SK-N-DZ (cell line): ENCODE data around the gene KDM4C.
A peak's percentile ranks its signal among the peaks of the same experiment; 100 is the strongest.
"Not testable (repeated sequence)": the region's sequence is repeated elsewhere in the genome, so short reads cannot be mapped to it uniquely, and the experiment has no call there.

Experiments
- DNase-seq: peaks from one replicate; pipeline ENCODE4 v3.0.0-alpha.2; 2015; ENCODE audit warnings: low spot score

The KDM4C gene

DNA sequence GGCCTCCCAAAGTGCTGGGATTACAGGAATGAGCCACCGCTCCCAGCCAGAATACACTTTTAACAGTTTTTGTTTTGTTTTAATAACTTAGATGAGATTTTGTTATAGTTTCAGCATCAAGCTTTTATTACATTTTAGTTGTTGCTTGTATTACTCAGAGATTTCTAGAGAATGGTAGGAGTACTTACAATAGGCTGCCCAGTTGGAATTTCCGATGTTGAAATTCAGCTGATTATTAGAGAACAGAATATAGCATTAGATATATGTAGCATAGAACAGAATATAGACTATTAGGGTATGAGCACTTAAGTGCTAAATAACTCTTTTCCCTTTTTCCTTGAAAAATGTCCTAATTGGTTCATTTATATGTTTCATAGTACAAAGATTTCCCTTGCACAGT, 6.2 kb downstream of the KDM4C start:
- DNase-seq = no peak

DNA sequence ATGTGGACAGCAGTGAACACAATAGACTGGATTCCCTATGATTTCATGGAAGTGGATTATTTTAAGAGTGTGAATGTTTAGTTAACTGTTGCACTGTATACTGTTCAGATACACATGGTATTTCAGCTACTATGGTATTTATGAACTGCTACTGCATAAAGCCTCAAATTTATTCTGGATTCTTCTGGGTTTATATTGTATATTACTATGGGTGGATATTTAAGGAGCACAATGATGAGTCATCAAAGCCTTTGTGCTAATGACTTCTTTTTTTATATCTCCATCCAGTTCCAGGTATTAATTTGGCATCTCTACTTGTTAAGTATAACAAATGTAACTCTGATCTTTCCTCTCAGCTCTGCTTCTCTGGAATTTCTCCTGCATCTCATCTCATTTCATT, 6.8 kb downstream of the KDM4C start:
- DNase-seq = no peak

GRCh38 chr9:6764950-6765349, 7.2 kb downstream of the KDM4C start:
- no peak for DNase-seq

DNA sequence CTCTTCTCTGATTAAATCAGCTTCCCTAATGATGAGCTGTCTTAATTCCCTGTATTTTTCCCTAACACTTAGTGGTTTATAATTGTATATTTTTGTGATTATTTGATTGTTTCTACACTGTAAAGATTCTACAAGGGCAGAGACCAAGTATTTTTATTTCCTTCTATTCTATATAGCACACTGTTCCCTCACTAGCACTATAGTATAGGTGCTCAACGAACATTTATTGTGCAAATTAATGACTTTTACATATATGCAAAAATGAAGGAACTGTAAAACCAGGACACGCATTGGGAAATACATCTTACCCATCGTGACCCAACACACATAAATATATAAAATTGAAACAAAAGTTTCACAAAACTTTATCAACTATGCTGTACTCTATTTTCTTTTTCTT, 7.6 kb downstream of the KDM4C start:
- no peak for DNase-seq

DNA sequence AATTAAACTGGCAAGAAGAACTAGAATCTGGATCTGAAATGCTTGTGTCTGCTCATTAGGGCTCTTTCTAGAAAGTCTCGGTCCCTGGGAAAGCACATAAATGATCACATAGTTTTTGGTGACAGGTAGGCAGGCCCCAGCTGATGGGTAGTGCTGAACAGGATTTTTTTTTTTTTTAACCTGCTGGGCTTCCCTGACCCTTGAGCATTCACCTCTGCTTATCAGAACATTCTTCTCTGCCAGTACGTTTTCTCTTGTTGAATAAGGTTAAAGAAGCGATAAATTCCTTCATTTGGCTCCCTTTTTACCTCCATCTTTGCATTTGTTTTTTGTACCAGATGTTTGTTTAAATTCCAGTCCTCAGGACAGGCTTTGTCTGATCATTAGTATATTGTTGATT, 8.8 kb downstream of the KDM4C start:
- no peak for DNase-seq

DNA sequence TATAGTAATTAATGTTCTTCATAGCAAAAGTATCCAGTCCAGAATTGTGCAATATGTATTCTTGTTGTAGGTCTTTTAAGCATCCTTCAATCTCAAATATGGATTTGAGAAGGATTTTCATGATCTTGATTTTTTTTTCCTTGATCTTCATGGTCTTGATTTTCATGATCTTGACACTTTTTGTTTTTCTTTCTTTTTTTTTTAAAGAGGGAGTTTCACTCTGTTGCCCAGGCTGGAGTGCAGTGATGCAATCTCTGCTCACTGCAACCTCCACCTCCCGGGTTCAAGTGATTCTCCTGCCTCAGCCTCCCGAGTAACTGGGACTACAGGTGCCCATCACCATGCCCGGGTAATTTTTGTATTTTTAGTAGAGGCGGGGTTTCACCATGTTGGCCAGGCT, 10.8 kb downstream of the KDM4C start:
- DNase-seq = not testable (repeated sequence)

- no peak for DNase-seq
Observed at GRCh38 chr9:6771722-6772121, 13.9 kb downstream of the KDM4C start.

DNA sequence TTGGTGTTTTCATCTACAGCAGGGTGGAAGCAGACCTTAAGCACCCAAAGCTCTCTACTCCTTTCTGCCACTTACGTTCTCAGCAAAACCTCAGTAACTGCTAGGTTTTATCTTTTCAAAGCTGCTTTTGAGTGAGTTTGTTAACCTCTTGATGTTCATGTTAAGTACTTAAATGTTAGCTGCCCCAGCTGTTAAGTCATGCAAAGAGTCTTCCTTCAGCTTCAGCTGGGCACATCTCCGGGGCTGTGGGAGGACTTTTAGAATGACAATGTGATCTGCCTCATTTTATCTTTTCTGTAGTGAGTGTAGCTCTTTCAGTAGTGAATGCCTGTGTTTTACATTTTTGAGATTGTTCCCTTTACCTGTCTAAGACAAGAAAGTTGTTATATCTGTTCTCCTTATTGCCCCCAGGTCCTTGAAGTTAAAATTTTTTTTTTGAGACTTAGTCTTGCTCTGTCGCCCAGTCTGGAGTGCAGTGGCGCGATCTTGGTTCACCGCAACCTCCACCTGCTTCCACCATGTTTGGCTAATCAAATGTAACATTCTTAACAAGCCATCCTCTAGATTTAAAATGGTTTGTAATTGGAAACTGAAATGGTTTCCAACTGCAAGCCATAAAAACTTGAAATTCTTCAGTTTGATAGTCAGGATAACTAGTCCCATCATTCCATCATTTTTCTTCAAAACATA, 19.6 kb downstream of the KDM4C start:
- no peak for DNase-seq

DNA sequence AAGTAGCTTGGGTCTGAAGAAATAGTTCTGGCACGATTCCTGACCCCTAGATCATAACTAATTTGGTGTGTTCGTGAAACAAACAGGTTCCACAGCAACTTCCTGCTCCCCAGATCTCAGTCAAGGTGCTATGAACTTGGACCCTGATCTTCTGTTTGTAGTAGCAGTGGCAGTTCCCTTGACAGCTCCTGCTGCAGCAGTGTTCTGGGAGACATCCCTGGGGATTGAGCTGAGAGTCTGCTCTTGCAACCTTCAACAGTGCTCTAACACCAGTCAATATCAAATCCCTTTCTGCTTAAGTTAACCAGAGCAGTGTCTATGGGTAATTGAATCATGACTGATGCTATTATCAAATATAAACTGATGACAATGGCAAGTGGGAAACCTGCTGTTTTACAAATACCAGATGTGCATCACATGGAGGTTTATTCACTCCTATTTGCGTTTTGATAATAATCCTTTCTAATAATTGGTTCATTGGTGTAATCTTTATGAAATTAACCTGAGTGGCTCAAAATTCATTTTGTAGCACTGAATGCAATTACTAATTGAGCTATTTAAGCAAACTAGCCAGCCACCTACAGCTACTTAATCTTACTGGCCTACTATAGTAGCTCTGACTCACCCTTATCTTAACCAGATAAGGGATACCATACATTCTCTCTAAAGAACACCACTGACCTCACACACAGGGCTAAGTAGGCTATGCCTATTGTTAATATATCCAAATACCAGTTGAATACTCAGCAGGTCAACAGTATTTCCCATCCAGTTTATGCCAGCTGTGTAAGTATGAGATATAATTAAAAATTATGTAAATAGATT, 21.9 kb downstream of the KDM4C start:
- DNase-seq = peak; percentile 93

DNA sequence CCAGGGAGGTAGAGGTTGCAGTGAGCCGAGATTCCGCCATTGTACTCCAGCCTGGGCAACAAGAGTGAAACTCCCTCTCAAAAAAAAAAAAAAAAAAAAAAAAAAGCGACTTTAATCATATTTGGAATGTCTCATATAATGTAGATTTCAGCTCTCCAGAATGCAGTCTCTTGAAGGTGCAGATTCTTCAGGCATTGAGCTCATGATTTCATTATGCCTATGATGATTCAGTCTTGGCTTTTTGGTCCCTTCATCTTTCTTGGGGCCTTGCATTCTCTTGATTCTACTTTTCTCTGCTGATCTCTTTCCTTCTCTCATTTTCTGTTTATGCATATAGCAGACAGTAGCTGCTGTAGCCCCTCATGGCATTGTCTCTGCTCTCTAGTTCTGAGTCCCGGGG, 22.9 kb downstream of the KDM4C start:
- DNase-seq = no peak

GRCh38 chr9:6781476-6781875, 23.7 kb downstream of the KDM4C start:
- DNase-seq = no peak

GRCh38 chr9:6782345-6782744, 24.6 kb downstream of the KDM4C start:
- DNase-seq = no peak

DNA sequence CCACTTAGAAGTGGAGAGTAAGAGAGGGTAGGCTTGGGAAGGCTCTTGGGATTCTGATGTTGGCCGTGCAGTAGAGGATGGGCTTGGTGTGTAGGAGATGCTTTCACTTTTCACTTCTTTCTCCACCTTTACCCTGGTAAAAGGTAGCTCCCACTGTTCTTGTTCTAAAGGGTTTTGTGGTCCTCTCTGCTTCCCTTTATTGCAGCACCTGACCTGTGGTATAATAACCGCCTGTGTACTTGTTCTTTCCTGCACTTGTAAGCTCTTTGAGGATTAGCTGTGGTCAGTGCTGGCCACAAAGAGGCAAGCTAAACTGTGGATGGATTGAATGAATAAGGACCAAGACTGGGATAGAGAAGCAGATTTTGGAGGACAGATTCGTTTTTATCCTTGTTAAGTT, 25.2 kb downstream of the KDM4C start:
- no peak for DNase-seq

GRCh38 chr9:6783753-6784152, 26.0 kb downstream of the KDM4C start:
- DNase-seq = no peak

DNA sequence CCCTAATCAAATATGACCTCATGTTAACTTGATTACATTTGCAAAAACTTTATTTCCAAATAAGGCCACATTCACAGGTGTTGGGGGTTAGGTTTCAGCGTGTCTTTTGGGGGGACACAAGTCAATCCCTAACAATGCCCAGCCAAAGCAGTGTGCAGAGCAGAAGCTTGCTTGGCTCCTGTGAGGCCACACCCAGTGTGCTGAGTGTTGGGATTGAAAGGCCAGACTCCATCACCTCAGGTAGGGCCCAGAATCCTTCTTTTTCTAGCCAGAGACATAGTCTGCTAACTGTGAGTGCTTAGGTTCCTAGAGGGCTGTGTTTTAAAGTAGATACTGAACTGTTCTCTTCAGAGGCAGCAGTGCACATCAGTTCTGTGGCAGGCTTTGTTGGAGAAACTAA, 27.9 kb downstream of the KDM4C start:
- no peak for DNase-seq

- DNase-seq = no peak
Observed at GRCh38 chr9:6787793-6788161, 30.0 kb downstream of the KDM4C start.

DNA sequence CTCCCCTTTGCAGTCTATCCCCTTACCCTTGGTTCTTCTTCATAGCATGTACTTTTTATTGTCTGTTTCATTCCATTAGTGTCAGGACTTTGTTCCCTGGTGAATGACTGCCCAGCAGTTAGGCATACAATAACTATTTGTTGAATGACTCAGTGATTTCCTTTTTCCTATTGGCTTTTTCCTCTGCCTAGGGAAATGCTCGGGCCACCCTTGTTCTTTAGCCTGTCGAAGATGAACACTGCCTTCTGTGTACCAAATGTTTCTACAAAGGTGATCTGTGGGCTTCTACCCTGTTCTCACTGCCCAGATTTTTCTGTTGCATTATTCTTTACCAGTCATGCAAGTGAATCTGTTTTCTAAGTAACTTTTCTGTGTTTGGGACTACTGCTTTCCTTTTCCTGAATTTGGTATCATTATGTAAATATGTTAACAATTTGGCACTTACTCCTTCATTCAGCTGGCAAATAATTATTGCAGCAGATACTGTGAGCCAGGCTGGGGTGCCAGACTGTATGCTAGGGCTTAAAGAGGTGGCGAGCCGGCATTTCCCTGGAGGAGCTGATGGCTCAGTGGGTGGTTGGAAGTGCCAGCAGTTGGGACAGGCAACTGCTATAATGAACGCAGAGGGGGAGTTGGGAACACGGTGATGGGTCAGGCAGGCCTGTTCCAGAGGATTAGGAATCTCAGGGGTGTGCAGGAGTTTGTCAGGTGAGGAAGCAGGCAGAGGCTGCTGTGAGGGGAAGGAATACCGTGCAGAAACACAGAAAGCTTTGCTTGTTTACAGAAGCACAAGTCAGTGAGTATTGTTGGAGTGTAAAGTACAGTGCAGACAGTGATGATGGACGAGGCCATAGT, 30.6 kb downstream of the KDM4C start:
- no peak for DNase-seq

DNA sequence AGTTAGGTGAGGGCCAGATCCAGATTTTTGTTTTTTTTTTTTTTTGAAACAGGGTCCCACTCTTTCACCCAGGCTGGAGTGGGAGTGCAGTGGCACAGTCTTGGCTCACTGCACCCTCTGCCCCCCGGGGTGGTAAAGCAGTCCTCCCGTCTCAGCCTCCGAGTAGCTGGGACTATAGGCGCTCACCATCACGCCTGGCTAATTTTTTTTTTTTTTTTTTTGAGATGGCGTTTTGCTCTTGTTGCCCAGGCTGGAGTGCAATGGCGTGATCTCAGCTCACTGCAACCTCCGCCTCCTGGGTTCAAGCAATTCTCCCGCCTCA, 31.2 kb downstream of the KDM4C start:
- not testable (repeated sequence) for DNase-seq

DNA sequence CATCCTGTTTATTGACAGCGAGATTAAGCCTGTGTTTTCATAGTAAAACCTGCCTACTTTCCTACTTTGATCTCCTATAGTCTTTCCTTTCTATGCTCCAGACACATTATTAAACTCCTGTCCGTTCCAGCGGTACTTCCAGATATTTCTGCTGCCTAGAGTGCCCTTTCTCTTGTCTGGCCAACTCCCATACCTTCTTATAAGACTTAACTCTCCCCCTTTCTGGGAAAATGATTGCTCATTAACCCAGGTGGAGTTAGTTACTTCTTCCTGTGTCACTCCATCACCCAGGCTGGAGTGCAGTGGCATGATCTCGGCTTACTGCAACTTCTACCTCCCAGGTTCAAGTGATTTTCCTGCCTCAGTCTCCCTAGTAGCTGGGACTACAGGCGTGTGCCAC, 33.1 kb downstream of the KDM4C start:
- DNase-seq = no peak

DNA sequence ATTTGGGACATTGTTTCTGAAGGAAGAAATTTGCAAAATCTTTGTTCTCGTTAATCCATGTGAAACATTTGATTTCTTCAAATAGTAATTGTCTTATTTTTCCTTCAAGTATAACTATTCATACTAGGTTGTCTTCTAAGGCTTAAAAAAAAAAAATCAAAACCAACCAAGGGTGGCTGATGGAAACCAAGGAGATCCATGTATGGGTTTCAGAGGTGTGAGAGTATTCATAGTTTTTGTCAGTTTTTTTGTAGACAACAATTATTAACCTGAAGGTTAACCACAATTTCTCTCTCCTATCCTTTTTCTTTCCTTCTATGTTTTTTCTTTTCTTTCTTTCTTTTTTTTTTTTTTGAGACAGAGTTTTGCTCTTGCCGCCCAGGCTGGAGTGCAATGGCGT, 35.4 kb downstream of the KDM4C start:
- no peak for DNase-seq

- DNase-seq = no peak
Observed at GRCh38 chr9:6794936-6795335, 37.2 kb downstream of the KDM4C start.

DNA sequence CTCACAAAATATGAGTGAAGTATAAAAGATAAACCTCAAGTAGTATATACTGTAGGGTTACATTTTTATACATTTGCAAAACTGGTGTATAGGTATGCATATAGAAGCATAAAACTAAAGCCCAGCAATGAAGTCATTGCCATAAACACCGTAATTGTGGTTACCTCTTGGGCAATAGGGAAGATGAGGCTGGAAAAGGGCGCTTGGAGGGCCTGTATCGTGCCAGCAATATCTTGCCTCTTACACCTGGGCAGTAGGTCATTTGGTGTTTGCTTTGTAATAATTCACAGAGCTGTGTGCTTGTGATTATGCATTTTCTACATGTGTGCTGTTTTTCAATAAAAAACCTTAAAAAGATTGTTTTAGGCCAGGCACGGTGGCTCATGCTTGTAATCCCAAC, 45.2 kb downstream of the KDM4C start:
- no peak for DNase-seq

- DNase-seq = no peak
Observed at GRCh38 chr9:6805532-6805931, 47.8 kb downstream of the KDM4C start.
